IgD-negative memory B cell (primary cell): Measurements from ENCODE around the gene EMILIN1. TPM values are rescaled to one million over a fixed set of nuclear protein-coding genes. Genes with fewer than 3 reads are reported as not detected.

Experiments
- H3K27ac Mint-ChIP-seq, 3 donors: one replicate each; pipeline ENCODE4 v1.8.0; 2020 to 2022; ENCODE audit warnings: mild to moderate bottlenecking in 3 of 3, mixed read lengths in 3 of 3, moderate library complexity in 1 of 3
- H3K27me3 Mint-ChIP-seq: one replicate; pipeline ENCODE4 v1.8.0; 2021; ENCODE audit warnings: mixed read lengths
- H3K36me3 Mint-ChIP-seq: one replicate; pipeline ENCODE4 v1.8.0; 2020; ENCODE audit warnings: mild to moderate bottlenecking, mixed read lengths
- H3K4me1 Mint-ChIP-seq, 3 donors: one replicate each; pipeline ENCODE4 v1.8.0; 2020 to 2022; ENCODE audit warnings: mixed read lengths in 3 of 3, mild to moderate bottlenecking in 1 of 3
- H3K4me3 Mint-ChIP-seq, 4 donors: one replicate each; pipeline ENCODE4 v1.8.0; 2020 to 2022; ENCODE audit warnings: mild to moderate bottlenecking in 4 of 4, mixed read lengths in 4 of 4, moderate library complexity in 3 of 4
- H3K9me3 Mint-ChIP-seq, 3 donors: one replicate each; pipeline ENCODE4 v1.8.0; 2020 to 2021; ENCODE audit warnings: mixed read lengths in 3 of 3, mild to moderate bottlenecking in 1 of 3
- polyA plus RNA-seq: library from polyadenylated mRNA; unstranded; fragments of 300-500 nt; fragmentation: Illumina TruSeq; gene quantifications from one replicate; pipeline ENCODE4 v1.2.3, GENCODE V29; 2021

The EMILIN1 gene
- polyA plus RNA-seq: 0.61 TPM

DNA sequence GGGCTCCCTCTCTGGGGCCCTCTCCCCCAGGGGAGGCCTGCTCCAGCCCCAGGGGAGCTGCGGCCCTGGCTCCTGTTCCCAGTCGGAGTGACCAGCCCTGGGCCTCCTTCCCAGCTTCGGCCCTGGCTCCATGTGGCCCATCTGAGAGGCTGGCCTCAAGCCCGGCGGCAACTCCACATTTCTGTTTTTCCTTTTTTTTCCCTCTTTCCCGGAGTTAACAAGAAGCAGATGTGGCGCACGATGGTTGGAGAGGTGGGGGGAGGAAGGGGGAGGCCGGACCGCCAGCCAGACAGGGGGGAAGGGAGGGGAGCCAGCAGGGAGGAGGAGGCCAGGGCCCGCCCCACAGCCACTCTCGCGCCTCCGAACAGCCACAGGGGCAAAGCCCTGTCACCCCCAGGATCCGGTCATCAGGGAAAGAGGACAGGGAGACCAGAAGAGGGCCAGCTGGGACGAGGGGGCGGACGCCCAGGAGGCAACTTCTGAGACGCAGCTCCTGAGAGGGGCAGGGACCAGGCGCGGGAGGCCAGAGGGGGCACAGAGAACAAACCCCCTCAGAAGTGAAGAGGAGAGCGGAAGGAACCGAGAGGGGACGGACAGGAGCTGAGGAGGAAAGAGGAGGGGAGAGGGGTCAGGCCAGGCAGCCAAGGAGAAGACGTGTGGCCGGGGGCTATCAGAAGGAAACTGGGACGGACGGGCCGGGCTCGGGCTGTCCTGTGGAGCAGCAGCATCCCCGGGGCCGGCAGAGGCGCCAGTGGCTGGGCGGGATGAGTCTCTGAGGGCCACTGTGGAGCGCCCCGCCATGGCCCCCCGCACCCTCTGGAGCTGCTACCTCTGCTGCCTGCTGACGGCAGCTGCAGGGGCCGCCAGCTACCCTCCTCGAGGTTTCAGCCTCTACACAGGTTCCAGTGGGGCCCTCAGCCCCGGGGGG, at the start of gene EMILIN1:
Gene EMILIN1, plus strand, starts transcription at position 349 of the 928 bp plus-strand sequence. Its CDS starts 451 bp downstream, at position 800.
- Mint-ChIP-seq H3K27ac (peak within 1 kb of the TSS in 1 of 3 donors; percentile 64), H3K27me3 (no peaks in the 10 kb centered on the region), H3K9me3 (no peaks in the 10 kb centered on the region), H3K36me3 (no peaks in the 10 kb centered on the region), H3K4me1 (peaks cover 23 to 32% (median 30%) of the 10 kb centered on the region in 3 donors), H3K4me3 (peak within 1 kb of the TSS in 1 of 4 donors; percentile 17)

DNA sequence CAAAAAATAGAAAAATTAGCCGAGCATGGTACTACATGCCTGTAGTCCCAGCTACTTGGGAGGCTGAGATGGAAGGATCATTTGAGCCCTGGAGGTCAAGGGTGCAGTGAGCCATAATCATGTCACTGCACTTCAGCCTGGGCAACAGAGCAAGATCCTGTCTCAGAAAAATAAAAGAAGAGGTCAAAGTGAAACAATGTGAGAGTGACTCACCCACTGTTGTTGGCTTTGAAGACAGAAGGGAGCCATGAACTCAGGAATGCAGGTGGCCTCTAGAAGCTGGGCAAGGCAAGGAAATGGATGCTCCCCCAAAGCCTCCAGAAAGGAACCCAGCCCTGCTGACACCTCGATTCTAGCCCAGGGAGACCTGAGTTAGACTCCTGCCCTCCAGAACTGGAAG, 49.4 kb upstream of the EMILIN1 start:
- Mint-ChIP-seq H3K36me3 (peaks cover 5% of the 10 kb centered on the region), H3K27ac (peak overlapping the region in 2 of 3 donors; percentile 25 to 45), H3K4me1 (peaks cover 13 to 19% (median 13%) of the 10 kb centered on the region in 3 donors), H3K27me3 (no peaks in the 10 kb centered on the region), H3K4me3 (peak overlapping the region in 1 of 4 donors; percentile 64), H3K9me3 (no peaks in the 10 kb centered on the region)

DNA sequence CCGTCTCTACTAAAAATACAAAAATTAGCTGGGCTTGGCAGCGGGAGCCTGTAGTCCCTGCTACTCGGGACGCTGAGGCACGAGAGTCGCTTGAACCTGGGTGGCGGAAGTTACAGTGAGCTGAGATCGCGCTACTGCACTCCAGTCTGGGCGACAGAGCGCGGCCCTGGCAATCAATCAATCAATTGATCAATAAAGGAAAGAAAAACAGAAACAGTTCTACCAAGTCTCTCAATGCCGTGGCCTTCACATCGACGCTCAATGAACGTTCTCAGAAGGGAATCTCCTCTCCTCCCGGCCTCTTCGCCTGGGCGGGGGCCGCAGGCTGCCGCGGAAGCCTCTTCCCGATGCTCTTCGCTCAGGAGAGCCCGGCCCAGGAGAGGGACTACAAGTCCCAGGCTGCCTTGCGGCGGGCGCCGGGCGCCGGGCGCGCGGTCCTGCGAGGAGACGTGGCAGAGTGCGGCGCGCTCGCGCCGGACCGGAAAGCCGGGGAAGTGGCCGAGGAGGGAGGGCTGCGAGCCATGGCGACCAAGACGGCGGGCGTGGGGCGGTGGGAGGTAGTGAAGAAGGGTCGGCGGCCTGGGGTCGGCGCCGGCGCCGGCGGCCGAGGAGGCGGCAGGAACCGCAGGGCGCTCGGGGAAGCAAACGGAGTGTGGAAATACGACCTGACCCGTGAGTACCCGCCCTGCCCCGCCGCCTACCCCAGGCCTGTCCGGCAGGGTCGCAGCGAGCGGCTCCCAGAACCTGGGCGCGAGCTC, 45.7 kb upstream of the EMILIN1 start, which contains the start of gene TMEM214:
Gene TMEM214, plus strand, starts transcription at position 471 of the 758 bp plus-strand sequence. Its CDS starts 51 bp downstream, at position 522.
- peak within 1 kb of the TSS; percentile 79 to 86 (median 85) for H3K27ac Mint-ChIP-seq
- no peaks in the 10 kb centered on the region for H3K9me3 Mint-ChIP-seq
- peak within 1 kb of the TSS; percentile 93 to 98 (median 96) for H3K4me3 Mint-ChIP-seq
- H3K4me1 Mint-ChIP-seq: peaks cover 16 to 21% (median 17%) of the 10 kb centered on the region in 3 donors
- no peaks in the 10 kb centered on the region for H3K27me3 Mint-ChIP-seq
- H3K36me3 Mint-ChIP-seq: peaks cover 1% of the 10 kb centered on the region

DNA sequence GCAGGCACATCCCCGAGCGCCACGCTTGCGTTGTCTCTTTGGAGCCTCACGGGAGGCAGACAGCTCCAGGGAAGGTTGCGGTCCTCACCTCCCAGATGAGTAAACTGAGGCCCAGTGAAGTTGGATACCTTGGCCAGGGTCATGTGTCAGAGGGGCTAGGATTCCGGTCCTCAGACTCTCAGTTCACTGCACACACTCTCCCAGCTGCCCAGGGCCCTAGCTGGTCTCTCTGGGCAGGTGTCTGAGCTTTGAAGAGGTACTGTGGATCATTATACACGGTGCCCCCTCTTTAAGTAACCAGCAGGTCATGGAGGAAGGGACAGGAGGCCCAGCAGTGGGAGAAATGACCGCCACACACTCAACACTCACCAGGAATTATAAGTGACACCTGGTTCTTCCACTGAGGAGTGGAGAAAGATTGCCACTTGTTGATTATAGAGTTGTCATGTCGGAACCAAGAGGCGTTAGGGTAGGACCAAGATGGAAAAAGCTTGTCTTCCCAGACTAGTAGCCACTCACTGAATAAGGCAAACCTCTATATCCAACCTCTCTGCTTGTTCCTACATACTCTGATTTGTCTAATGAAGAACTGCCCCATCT, 45.1 kb upstream of the EMILIN1 start:
- H3K4me1 Mint-ChIP-seq: peaks cover 16 to 21% (median 17%) of the 10 kb centered on the region in 3 donors
- H3K9me3 Mint-ChIP-seq: no peaks in the 10 kb centered on the region
- H3K27me3 Mint-ChIP-seq: no peaks in the 10 kb centered on the region
- peak overlapping the region; percentile 93 to 98 (median 96) for H3K4me3 Mint-ChIP-seq
- no peaks in the 10 kb centered on the region for H3K36me3 Mint-ChIP-seq
- peak overlapping the region; percentile 79 to 86 (median 85) for H3K27ac Mint-ChIP-seq

DNA sequence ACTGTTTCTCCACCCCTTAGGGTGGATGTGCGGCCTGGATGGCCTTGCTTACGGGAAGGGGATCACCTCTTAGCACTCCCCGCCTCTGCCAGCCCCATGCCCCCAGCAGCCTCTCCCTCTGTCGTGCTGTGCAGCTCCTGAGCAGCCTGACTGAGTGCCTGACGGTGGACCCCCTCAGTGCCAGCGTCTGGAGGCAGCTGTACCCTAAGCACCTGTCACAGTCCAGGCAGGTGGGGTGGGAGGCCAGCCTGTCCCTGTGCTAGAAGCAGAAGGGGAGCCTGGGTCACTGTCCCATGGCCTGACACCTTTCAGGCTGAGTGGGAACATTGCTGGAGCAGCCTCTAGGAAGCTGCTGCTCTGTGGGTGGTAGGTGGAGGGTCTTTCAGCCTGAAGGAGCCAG, 40.4 kb upstream of the EMILIN1 start:
- Mint-ChIP-seq H3K36me3 (peaks cover 5% of the 10 kb centered on the region), H3K27ac (no peak overlapping the region)

DNA sequence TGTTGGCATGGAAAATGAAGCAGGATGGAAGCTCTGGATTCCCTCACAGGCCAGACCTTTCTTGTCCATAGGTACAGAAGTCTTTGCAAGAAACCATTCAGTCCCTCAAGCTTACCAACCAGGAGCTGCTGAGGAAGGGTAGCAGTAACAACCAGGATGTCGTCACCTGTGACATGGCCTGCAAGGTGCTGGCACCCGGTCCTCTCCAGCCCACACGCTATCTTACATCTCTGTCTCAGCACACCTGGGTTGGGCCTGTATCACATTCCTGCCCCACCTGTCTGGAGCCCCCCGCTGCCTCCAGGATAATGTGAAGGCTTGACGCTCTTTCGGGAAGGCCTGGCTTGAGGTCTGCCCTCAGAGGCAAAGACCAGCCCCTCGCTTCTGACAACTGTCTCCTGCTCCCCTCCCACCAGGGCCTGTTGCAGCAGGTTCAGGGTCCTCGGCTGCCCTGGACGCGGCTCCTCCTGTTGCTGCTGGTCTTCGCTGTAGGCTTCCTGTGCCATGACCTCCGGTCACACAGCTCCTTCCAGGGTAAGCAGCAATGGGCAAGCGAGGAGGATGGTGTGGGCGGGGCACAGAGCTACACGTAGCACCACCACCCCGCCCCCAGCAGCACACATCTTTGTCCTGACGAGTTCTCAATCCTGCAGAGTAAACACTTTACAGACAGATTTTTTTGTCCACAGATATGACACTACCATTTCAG, 39.6 kb upstream of the EMILIN1 start:
- H3K36me3 Mint-ChIP-seq: peaks cover 5% of the 10 kb centered on the region
- no peaks in the 10 kb centered on the region for H3K9me3 Mint-ChIP-seq
- H3K27ac Mint-ChIP-seq: peak overlapping the region in 1 of 3 donors; percentile 43
- H3K4me1 Mint-ChIP-seq: peaks cover 20 to 29% (median 22%) of the 10 kb centered on the region in 3 donors
- H3K27me3 Mint-ChIP-seq: no peaks in the 10 kb centered on the region
- H3K4me3 Mint-ChIP-seq: no peak overlapping the region

More for the DNA sequence above, 40.4 kb upstream of the EMILIN1 start:
- H3K4me3 Mint-ChIP-seq: no peak overlapping the region
- H3K9me3 Mint-ChIP-seq: no peaks in the 10 kb centered on the region
- H3K4me1 Mint-ChIP-seq: peaks cover 26 to 35% (median 26%) of the 10 kb centered on the region in 3 donors
- H3K27me3 Mint-ChIP-seq: no peaks in the 10 kb centered on the region

DNA sequence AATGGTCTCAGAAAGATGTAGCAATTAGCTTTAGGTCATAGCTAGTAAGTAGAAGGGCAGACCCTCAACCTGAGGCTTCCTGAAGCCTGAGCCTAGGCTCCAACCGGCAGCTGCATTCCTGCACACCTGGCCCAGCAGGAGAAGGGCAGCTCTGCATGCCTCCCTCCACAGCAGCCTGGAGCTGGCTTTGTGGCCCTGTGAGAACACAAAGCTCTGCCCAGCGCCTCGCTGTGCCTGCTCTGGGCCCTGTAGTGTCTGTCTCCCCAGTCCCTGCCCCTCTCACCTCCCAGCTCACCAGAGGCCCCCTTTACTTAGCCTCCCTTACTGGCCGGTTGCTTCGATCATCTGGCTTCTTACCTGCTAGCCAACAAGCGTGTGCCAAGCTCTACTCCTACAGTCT, 39.0 kb upstream of the EMILIN1 start:
- Mint-ChIP-seq H3K27ac (no peak overlapping the region), H3K9me3 (no peaks in the 10 kb centered on the region), H3K36me3 (peaks cover 5% of the 10 kb centered on the region), H3K4me1 (peaks cover 14 to 24% (median 17%) of the 10 kb centered on the region in 3 donors), H3K4me3 (no peak overlapping the region), H3K27me3 (no peaks in the 10 kb centered on the region)

DNA sequence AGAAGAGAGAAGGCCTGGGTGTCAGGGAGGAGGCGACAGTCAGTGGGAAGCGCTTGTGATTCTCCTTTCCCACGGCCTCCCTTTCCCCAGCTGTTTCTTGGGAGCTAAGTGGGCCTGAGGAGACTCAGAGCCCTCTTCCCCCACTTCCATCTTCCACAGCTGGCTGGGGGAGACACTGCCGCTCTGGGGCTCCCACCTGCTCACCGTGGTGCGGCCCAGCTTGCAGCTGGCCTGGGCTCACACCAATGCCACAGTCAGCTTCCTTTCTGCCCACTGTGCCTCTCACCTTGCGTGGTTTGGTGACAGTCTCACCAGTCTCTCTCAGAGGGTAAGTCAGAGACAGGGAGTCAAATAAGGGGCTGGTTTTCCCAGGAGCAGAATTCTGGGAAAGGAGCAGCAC, 38.5 kb upstream of the EMILIN1 start:
- Mint-ChIP-seq H3K27ac (no peak overlapping the region), H3K4me1 (peaks cover 14 to 24% (median 17%) of the 10 kb centered on the region in 3 donors), H3K4me3 (no peak overlapping the region), H3K9me3 (no peaks in the 10 kb centered on the region), H3K27me3 (no peaks in the 10 kb centered on the region), H3K36me3 (peaks cover 5% of the 10 kb centered on the region)

DNA sequence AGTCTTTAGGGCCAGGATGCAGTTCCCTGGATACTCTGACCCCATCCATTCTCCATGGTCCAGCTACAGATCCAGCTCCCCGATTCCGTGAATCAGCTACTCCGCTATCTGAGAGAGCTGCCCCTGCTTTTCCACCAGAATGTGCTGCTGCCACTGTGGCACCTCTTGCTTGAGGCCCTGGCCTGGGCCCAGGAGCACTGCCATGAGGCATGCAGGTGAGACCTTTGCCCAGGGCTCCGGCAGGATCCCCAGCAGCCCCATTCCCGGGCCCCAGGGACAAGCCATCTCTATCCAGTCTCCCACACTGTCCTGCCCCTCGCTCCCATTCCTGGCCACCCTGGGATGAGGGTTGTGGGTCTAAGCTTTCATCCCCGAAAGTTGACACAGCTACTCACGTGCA, 38.1 kb upstream of the EMILIN1 start:
- Mint-ChIP-seq H3K4me1 (peaks cover 14 to 23% (median 17%) of the 10 kb centered on the region in 3 donors), H3K4me3 (peak overlapping the region in 1 of 4 donors; percentile 74), H3K27ac (peak overlapping the region in 1 of 3 donors; percentile 97), H3K27me3 (no peaks in the 10 kb centered on the region), H3K9me3 (no peaks in the 10 kb centered on the region), H3K36me3 (peaks cover 5% of the 10 kb centered on the region)

DNA sequence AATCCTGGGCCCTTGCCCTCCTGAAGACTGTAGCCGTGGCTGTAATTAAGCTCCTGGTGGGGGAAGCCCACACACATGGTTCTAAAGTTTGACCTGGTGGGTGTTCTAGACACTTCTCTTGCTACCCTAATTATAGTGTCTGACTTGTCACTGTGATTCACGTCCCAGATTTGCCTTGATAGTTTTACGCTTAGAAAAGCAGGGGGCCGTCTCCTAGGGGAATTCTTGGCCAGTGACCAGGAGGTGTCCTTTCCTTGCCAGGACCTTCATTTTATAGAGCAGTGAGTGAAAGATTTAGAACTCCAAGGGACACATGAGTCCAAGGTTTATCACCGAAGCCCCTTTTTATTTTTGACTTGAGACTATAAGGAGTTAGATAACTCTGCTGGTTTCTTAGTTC, 36.7 kb upstream of the EMILIN1 start:
- H3K36me3 Mint-ChIP-seq: peaks cover 5% of the 10 kb centered on the region
- H3K9me3 Mint-ChIP-seq: no peaks in the 10 kb centered on the region
- H3K27me3 Mint-ChIP-seq: no peaks in the 10 kb centered on the region
- H3K27ac Mint-ChIP-seq: peak overlapping the region; percentile 69 to 97 (median 96)
- H3K4me1 Mint-ChIP-seq: peaks cover 14 to 23% (median 17%) of the 10 kb centered on the region in 3 donors
- peak overlapping the region; percentile 42 to 85 (median 68) for H3K4me3 Mint-ChIP-seq

DNA sequence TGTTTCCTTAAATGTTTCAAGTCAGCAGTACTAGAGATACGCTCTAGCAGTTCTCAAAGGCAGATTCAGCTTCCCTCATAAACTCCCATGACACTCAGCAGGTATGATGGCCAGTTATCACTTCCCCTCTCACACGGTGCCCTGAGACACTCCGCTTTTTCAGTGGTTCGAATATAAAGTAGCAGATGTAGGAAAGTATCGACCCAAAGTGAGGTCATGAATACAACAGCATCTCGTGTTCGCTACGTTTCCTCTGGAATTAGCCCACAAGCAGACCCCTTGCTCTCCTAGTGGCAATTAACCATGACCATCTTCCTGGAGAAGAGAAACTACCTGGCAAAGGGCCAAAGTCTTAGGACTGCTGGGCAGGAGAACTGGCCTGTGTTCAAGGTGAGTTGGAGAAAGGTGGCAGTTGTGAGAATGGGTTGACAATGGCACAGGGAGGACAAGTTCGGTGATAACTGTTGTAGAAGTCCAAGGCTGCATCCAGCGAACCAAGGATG, 36.2 kb upstream of the EMILIN1 start:
- Mint-ChIP-seq H3K27ac (peak overlapping the region; percentile 69 to 97 (median 96)), H3K9me3 (no peaks in the 10 kb centered on the region), H3K4me1 (peaks cover 14 to 23% (median 17%) of the 10 kb centered on the region in 3 donors), H3K36me3 (peaks cover 5% of the 10 kb centered on the region), H3K4me3 (peak overlapping the region; percentile 42 to 85 (median 68)), H3K27me3 (no peaks in the 10 kb centered on the region)

DNA sequence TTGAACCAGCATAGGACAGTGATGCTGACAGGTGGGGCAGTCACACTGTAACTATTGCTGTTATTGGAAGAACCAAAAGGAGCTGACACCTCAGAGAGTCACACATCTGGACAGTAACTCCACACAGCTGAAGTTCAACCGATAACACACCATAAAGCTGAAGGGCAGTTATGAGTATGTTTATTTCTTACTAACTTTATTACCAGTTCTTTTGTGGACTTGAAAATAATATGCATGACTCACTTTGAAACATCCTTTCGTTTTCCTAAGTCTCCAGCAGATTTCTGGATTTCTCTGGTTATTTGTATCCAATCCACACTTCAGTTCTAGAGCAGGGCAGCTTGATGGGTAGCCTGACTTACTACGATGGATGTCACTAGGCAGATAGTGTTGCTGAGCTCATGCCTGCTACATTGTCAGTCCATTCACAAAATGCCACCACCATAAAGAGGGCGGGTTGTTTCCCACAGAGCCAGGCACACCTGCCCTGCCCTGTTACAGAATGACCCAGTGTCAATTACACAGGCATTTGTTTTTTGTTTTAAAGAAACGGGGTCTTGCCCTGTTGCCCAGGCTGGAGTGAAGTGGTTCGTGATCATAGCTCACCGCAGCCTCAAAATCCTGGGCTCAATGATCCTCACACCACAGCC, 35.3 kb upstream of the EMILIN1 start:
- peaks cover 5% of the 10 kb centered on the region for H3K36me3 Mint-ChIP-seq
- H3K9me3 Mint-ChIP-seq: no peaks in the 10 kb centered on the region
- no peaks in the 10 kb centered on the region for H3K27me3 Mint-ChIP-seq
- H3K27ac Mint-ChIP-seq: peak overlapping the region; percentile 69 to 97 (median 96)
- peak overlapping the region in 2 of 4 donors; percentile 12 to 42 for H3K4me3 Mint-ChIP-seq
- H3K4me1 Mint-ChIP-seq: peaks cover 14 to 24% (median 17%) of the 10 kb centered on the region in 3 donors
